ENCODE measurements around the gene FBXO28.

GRCh38 chr1:224096773-224097172, 17.1 kb upstream of the FBXO28 start:
- TF ChIP-seq CTCF (IDR thresholded peaks at IDR 0.05) (no peak), POLR2A (IDR thresholded peaks at IDR 0.05) (no peak)

Data from breast epithelium (tissue), 3 donors.